HFF-Myc (cell line): ENCODE results near the gene RUSC2.

Source experiments
- DNase-seq: peaks from one replicate; pipeline ENCODE4 v3.0.0-alpha.2; 2011; ENCODE audit warnings: low read depth; ENCODE audit errors: extremely low read depth
- H3K4me3 ChIP-seq: replicated peaks from 2 replicates; pipeline ENCODE4 v1.5.1; 2011; ENCODE audit warnings: low read depth, mild to moderate bottlenecking, control low read depth, low read length
- TF ChIP-seq, protein P1 (sequence below): IDR thresholded peaks from 2 replicates; pipeline ENCODE4 v1.5.1; 2012; ENCODE audit warnings: mild to moderate bottlenecking, low read depth, low read length, control low read depth; ENCODE audit errors: missing control alignments

Gene RUSC2

DNA sequence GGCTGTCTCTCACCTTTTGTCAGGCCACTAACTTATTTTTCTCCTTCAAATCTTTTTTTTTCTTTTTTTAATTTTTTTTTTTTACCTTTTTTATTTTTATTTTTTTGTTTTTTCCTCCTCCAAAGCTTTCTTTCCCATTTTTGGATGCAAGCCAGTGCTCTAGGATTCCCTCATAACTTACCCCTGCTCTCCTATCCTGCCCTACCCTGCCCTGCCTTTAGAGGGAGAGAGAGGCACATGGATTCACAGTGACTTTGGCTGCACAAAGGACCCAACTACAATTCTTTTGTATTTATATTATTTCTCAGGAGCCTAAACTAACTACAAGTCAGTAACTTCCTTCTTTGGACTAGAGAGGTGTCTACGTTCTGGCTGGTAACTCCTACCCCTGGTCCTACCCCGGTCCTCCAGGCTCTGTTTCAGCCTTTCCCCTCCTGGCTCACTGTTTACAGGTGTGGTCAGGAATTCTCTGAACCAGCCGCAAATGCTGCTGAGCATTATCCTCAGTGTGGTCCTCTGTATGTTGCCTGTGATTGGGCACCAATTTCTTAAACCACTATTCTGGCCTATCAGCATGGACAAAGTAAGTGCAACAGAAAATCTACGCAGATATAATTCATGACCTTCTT is 8.4 kb upstream of the RUSC2 start:
- DNase-seq: peak; percentile 51
- TF ChIP-seq, protein P1, sequence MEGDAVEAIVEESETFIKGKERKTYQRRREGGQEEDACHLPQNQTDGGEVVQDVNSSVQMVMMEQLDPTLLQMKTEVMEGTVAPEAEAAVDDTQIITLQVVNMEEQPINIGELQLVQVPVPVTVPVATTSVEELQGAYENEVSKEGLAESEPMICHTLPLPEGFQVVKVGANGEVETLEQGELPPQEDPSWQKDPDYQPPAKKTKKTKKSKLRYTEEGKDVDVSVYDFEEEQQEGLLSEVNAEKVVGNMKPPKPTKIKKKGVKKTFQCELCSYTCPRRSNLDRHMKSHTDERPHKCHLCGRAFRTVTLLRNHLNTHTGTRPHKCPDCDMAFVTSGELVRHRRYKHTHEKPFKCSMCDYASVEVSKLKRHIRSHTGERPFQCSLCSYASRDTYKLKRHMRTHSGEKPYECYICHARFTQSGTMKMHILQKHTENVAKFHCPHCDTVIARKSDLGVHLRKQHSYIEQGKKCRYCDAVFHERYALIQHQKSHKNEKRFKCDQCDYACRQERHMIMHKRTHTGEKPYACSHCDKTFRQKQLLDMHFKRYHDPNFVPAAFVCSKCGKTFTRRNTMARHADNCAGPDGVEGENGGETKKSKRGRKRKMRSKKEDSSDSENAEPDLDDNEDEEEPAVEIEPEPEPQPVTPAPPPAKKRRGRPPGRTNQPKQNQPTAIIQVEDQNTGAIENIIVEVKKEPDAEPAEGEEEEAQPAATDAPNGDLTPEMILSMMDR: peak; percentile 81
- no peak overlapping the region for H3K4me3 ChIP-seq

DNA sequence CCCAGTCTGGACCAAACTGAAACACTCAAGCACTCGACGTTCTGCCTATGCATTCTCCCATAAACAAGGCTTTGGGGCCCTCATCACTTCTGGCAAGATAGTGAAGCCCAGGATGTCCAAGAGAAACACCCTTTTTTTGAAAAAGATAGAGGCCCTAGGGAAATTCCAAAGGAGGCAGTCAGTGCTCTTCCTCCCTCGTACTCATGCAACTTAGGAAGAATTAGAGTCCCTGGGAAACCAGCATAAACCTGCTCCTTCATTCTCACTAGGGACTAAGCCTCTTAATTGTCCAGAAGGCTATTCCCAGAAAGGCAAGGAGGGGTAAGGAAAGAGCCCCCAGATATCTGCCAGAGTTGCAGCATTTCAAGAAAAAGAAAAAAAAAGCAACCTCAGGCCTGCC is 7.8 kb upstream of the RUSC2 start:
- H3K4me3 ChIP-seq: no peak overlapping the region
- TF ChIP-seq, protein P1: no peak
- DNase-seq: no peak

DNA sequence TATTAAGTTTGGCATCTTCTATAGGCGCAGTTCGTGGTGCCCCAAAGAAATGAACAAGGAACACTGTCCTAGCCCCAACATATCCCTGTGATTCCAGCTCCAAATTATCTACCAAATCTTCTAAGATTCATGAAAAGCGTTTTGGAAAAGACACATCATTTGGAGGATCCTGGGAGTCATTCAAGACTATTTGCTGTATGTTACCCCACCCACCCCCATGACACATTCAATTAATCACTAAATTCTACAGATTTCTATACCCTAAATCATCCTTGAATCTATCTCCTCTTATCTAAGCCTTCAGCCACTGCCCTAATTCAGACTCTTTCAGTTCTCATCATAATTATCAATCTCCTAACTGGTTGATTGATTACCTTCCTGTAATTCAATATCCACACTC is 5.5 kb upstream of the RUSC2 start:
- TF ChIP-seq, protein P1: no peak
- no peak for DNase-seq
- no peak overlapping the region for H3K4me3 ChIP-seq

DNA sequence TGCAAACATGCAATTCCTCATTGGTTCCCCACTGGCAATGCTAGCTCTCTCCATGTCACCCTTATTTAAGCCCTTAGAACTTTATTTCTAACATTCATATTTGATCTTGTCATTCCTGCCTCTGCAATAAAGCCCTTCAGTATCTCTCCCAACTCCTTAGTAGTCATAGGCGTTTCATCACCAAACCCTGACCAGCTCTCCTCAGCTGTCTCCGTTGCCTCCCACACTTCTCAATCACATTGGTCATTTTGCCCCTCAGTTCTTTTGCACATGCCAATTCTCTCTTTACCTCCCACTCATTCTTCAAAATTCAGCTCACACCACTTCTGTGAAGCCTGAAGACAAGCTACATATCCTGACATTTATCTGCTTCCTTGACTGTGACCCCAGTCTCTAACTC is 2.8 kb upstream of the RUSC2 start:
- no peak for DNase-seq
- no peak overlapping the region for H3K4me3 ChIP-seq
- TF ChIP-seq, protein P1: no peak

DNA sequence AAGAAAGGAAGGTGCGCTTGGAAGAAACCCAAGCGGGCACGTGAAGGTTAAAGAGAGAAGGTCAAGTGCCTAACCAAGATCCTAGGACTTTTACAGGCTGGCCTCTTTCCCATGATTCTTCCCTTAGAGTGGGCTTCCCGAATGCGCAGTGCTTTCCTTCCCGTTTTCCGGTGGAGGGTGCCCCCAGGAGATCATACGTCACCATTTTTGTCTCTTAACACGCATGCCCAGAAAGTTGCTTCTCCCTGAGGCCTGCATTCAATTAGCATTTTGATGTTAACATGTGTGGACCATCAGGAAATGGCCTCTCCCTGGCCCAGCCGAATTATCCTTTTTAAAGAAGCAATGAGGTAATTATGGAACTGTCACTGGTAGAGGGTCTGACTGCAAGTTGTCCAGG is 1.9 kb upstream of the RUSC2 start:
- DNase-seq: peak; percentile 72
- peak overlapping the region; percentile 4; the same call in 1 of the 2 replicates for H3K4me3 ChIP-seq
- TF ChIP-seq, protein P1: no peak

GRCh38 chr9:35488566-35489312 is 1.2 kb upstream of the RUSC2 start:
- TF ChIP-seq, protein P1: no peak
- DNase-seq: no peak
- H3K4me3 ChIP-seq: peak overlapping the region; percentile 84
